KBM-7 (cell line): ENCODE data around the gene IP6K1.

Experiments
- DNase-seq: peaks from one replicate; pipeline ENCODE4 v3.0.0-alpha.2; 2015
- in situ Hi-C: fragments of 300-500 bp; cut with MboI; formaldehyde crosslinking; loops from 2 replicates; pipeline ENCODE4 v1.14.3; 2020; ENCODE audit warnings: low sequenced_read_pairs, low pct_unique_long_range_greater_than_20kb, mixed read lengths

Gene IP6K1

DNA sequence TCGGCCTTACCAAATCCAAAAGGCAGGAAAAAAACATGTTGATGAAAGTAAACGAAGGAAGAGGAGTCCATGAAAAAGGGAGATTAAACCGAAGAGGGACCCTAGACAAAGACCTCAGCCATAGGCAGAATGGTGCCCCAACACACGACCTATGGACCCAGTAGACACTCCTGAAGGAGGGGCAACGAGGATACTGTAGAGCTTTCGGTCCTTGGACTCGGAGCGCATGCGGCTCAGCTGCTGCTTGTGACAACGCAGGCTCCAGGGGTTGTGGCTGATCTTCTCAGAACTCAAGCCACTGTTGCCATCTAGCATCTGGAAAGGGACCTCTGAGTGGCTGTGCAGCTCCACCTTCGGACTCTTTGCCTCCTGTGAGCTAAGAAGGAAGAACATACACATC, 53.7 kb downstream of the IP6K1 start:
- DNase-seq, result no peak
- in situ Hi-C loops, result no loop called here

GRCh38 chr3:49729966-49730609, 56.3 kb downstream of the IP6K1 start:
- in situ Hi-C loops, result no loop called here
- DNase-seq, result no peak

GRCh38 chr3:49727924-49728361, 58.4 kb downstream of the IP6K1 start:
- no peak for DNase-seq
- in situ Hi-C loops, result no loop called here

DNA sequence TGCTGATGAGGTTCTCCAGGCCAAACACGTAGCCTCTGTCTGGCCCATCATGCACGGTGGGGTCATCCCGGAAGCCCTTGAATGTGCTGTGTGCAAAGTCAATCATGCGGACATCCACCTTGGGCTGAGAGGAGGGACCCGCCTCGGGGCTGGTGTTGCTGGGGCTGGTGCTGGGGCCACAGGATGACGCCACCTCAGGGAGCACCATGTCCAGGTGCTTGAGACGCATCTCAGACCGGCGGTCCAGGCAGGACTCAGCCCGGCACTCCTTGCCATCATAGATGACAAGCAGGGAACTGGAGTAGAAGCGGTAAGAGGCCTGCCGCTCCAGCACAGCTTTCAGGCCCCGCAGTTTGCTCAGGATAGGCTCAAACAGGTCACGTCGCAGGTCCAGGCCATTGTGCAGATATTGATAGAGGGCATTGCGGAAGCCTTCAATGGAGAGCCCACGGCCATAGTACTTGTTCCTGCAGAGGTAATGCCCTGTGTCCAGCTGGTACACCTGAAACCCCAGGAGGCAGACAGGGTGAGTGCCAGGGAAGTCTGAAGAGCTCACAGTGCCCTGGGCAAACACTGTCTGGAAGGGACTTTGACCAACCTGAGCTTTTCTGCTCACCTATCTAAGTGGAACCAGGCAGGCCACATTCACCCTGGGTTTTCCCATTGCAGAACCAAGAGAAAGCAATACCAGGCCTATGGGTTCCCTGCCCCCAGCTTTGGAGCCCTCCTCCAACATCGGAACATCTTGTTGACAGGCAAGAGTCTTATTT, 59.0 kb downstream of the IP6K1 start:
- DNase-seq, result no peak
- in situ Hi-C loops, result no loop called here

DNA sequence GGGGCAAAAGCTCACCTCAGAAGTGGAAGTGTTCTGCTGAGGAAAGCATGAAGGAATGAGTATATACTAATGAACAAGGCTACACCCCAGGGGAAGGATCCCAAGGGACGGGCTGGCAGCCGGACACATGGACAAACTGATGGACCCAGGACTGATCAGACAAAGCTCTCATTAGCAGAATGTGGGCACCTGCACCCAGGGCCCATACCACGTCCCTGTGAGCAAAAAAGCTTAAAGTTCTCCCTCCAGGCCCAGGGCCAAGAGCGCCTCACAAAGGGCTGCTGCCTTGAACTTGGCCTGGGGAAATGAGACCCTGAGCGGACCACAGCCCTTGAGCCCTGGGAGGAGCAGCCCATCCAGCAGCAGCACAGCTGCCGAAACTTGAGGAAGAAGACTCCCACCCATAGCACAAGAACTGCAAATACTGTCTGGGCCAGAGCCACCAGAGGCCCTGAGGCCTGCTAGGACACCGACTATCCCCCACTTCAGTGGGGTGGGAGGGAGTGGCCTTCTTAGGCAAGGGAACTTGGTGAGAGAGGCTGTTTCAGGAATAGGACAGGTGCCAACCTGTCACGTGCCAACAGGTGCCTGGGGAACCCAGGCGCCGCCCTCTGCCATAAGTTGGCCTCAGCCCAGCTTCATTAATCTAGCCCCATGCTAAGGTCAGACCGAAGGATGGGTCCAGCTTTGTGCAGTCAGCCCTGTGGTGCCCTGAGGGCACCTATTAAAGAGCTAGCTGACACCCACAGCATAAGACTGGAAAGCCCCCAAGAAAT, 60.2 kb downstream of the IP6K1 start:
- no peak for DNase-seq
- in situ Hi-C loops, result no loop called here

- in situ Hi-C loops, result no loop called here
- DNase-seq, result no peak
Observed at GRCh38 chr3:49724586-49724985, 61.8 kb downstream of the IP6K1 start.

DNA sequence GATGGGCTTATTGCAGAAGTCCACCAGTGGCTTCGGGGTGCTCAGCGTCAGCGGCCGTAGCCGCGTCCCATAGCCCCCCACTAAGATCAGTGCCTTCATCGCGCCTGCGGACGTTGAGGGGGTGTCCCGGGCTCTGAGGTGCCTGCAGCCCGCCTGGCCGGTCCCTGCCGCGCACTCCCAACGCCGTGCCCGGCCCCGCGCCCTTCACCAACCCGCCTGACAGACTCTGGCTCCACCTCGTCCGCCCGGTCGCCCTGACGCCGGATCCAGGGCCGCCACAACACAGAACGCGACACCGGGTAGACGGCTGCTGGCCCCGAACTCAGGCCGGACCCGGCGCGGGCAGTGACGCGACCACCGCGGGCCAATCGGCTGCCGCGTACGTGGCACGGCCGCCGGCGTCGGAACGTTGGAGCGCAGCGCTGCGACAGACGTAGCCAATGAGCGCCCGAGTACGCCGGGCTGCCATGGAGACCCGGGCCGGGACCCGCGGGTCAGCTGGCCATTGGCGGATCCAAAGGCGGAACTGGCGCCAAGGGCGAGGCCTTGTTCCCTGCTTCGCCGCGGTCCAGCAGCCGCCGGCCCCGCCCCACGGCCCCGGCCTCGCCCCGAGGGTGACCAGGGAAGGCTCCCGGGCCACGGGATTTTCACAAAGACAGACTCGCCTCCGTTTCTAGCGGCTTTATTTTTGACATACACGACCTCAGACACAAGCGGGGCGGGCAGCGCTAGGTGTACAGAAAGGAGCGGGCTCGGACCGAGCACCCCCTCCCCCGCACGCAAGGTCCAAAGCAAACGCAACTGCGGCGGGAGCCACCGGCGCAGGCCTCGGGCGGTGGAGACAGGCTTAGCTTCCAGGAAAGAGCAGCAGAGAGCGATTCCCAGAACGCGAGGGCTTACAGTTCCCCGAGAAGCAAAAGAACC, 62.5 kb downstream of the IP6K1 start, which contains the start of gene GMPPB:
Gene GMPPB, minus strand, starts transcription at position 324 of the 924 bp plus-strand sequence. Its CDS starts 225 bp downstream, at position 99.
- in situ Hi-C loops, result no loop called here

GRCh38 chr3:49723296-49723627, 63.1 kb downstream of the IP6K1 start:
- peak; percentile 40 for DNase-seq
- in situ Hi-C loops, result no loop called here

More for the DNA sequence above, 62.5 kb downstream of the IP6K1 start, which contains the start of gene GMPPB:
- DNase-seq, result peak; percentile 96

DNA sequence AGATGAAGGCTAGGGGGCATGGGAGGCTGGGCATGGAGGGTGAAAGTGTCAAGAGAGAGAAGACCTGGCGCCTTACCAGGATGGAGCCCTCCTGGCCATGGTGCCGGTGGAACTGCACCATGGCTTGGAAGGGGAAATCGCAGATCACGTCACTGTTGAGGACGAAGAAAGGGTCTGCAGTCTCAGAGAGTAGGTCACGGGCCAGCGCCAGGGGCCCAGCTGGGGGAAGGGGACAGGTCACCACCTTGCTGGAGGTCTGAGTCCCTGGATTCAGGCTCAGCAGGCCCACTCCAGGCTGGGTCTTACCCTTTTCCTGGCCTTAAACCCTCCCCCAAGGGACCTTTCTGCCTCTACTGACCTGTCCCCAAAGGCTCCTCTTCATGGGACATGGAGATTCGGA, 63.4 kb downstream of the IP6K1 start:
- no peak for DNase-seq
- in situ Hi-C loops, result no loop called here

GRCh38 chr3:49721896-49722781, 64.2 kb downstream of the IP6K1 start:
- in situ Hi-C loops, result no loop called here
- DNase-seq, result no peak

- in situ Hi-C loops, result no loop called here
Observed at GRCh38 chr3:49721596-49721895, 64.8 kb downstream of the IP6K1 start.

GRCh38 chr3:49720855-49721595, 65.3 kb downstream of the IP6K1 start:
- DNase-seq, result no peak
- in situ Hi-C loops, result no loop called here

More at GRCh38 chr3:49721596-49721895, 64.8 kb downstream of the IP6K1 start:
- DNase-seq, result no peak

GRCh38 chr3:49719214-49719884, 67.0 kb downstream of the IP6K1 start, which contains the start of gene AMIGO3:
TSS of gene AMIGO3 (minus strand) at chr3:49719684. CDS start at chr3:49719465, 219 bp downstream.
- peak; percentile 85 for DNase-seq
- in situ Hi-C loops, result no loop called here

GRCh38 chr3:49718858-49719213, 67.5 kb downstream of the IP6K1 start:
- in situ Hi-C loops, result no loop called here
- no peak for DNase-seq

- in situ Hi-C loops, result no loop called here
- DNase-seq, result no peak
Observed at GRCh38 chr3:49717959-49718857, 68.1 kb downstream of the IP6K1 start.
